ENCODE results near the gene MYO1B. TPM values are rescaled to one million over a fixed set of nuclear protein-coding genes. Genes with fewer than 3 reads are reported as not detected.

Gene MYO1B
- total and polyA plus RNA-seq, 2 of the 4 experiments (the other 2 are of a cell fraction): 57.2 to 116 TPM

DNA sequence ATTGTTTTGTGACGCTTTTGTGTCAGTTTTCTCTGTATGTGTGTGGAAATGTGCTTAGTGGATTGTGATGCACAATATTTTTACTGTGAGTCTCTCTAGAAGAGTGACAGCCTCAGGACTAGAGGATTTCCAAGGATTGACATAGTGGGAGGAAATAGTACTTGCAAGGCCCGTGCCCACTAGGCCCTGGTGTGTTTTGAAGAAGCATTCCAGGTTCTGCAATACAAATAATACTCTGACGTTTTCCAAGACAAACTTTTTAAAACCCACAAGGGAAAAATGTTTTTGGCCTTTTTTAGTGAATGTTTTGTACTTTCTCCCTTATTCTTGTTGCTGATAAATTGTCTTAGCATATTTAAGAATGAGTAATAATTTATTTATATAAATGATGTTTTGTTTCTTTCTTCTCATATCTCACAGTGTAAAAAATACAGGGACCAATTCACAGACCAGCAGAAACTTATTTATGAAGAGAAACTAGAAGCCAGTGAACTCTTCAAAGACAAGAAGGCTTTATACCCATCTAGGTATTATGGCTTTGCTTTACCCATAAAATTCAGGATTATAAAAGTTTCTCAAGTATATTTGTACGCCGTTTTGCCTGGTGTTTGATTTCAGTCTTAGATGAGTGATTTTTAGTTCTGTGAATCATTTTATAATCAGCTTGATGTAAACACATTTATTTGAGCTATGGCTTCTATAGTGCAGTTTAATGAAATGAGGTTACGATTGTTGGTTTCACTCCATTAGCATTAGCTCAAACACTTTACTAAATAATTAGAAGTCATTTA lies 165.6 kb downstream of the MYO1B start:
- 0 out of 2 replicates have a peak overlapping the region, but pooled peaks have one; percentile 12 for H3K9ac ChIP-seq (ENCODE audit: low read depth, low read length)
- no peak overlapping the region for H2BK20ac ChIP-seq (ENCODE audit: low read depth, low read length)
- ATAC-seq (ENCODE audit: low read depth) (peak; percentile 64), DNase-seq (peak; percentile 41)
- no peak overlapping the region for H3K4me2 ChIP-seq (ENCODE audit: low read depth, low read length)
- no peak overlapping the region for H4K8ac ChIP-seq (ENCODE audit: low read depth in 2 of 2, low read length in 2 of 2)
- H4K91ac ChIP-seq (ENCODE audit: insufficient read depth, low read depth, low read length): peak overlapping the region; percentile 58
- H3K4me3 ChIP-seq (ENCODE audit: insufficient read depth, low read depth, low read length): no peak overlapping the region
- peaks cover 3 to 22% of the 10 kb centered on the region in 2 experiments; a peak in 2 of 4 replicates for H3K79me1 ChIP-seq (ENCODE audit: low read depth in 1 of 2, low read length in 2 of 2)
- WGBS, 2 experiments (ENCODE audit: extremely low coverage in 2 of 2, insufficient read length in 1 of 2): no CpG with 5 or more reads among the region's 6 CpGs
- H3K18ac ChIP-seq (ENCODE audit: low read depth, low read length): peak overlapping the region; percentile 56; the same call in 1 of the 2 replicates
- TF ChIP-seq SMC3 (IDR thresholded peaks at IDR 0.05; ENCODE audit: low read depth, low read length) (no peak), MAFK (IDR thresholded peaks at IDR 0.05; ENCODE audit: low read depth, low read length) (no peak), BHLHE40 (IDR thresholded peaks at IDR 0.05; ENCODE audit: low read depth, low read length) (no peak; the same call in 1 of the 2 replicates), CEBPB (IDR thresholded peaks at IDR 0.05; ENCODE audit: low read depth, low read length) (no peak), MXI1 (IDR thresholded peaks at IDR 0.05; ENCODE audit: borderline replicate concordance, low read depth, low read length) (no peak), POLR2A (IDR thresholded peaks at IDR 0.05; ENCODE audit: low read depth, low read length) (no peak), NFE2L2 (IDR thresholded peaks at IDR 0.05; ENCODE audit: low read depth, low read length) (no peak)
- TF ChIP-seq, protein P1, sequence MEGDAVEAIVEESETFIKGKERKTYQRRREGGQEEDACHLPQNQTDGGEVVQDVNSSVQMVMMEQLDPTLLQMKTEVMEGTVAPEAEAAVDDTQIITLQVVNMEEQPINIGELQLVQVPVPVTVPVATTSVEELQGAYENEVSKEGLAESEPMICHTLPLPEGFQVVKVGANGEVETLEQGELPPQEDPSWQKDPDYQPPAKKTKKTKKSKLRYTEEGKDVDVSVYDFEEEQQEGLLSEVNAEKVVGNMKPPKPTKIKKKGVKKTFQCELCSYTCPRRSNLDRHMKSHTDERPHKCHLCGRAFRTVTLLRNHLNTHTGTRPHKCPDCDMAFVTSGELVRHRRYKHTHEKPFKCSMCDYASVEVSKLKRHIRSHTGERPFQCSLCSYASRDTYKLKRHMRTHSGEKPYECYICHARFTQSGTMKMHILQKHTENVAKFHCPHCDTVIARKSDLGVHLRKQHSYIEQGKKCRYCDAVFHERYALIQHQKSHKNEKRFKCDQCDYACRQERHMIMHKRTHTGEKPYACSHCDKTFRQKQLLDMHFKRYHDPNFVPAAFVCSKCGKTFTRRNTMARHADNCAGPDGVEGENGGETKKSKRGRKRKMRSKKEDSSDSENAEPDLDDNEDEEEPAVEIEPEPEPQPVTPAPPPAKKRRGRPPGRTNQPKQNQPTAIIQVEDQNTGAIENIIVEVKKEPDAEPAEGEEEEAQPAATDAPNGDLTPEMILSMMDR (conservative IDR thresholded peaks at IDR 0.05; ENCODE audit: low read depth, low read length): no peak
- TF ChIP-seq, protein P2, sequence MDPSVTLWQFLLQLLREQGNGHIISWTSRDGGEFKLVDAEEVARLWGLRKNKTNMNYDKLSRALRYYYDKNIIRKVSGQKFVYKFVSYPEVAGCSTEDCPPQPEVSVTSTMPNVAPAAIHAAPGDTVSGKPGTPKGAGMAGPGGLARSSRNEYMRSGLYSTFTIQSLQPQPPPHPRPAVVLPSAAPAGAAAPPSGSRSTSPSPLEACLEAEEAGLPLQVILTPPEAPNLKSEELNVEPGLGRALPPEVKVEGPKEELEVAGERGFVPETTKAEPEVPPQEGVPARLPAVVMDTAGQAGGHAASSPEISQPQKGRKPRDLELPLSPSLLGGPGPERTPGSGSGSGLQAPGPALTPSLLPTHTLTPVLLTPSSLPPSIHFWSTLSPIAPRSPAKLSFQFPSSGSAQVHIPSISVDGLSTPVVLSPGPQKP (IDR thresholded peaks at IDR 0.05; ENCODE audit: borderline replicate concordance, low read depth, low read length): no peak
- TF ChIP-seq, protein P3, sequence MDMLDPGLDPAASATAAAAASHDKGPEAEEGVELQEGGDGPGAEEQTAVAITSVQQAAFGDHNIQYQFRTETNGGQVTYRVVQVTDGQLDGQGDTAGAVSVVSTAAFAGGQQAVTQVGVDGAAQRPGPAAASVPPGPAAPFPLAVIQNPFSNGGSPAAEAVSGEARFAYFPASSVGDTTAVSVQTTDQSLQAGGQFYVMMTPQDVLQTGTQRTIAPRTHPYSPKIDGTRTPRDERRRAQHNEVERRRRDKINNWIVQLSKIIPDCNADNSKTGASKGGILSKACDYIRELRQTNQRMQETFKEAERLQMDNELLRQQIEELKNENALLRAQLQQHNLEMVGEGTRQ (IDR thresholded peaks at IDR 0.05; ENCODE audit: low read depth, low read length): no peak
- peaks cover 9% of the 10 kb centered on the region for H3K9me1 ChIP-seq (ENCODE audit: insufficient read depth, low read length)
- H2AK5ac ChIP-seq (ENCODE audit: low read depth, low read length): no peak overlapping the region
- in situ Hi-C loops (cut with MboI; ENCODE audit: low sequenced_read_pairs): no loop called here
- peaks cover 7% of the 10 kb centered on the region for H3K4me1 ChIP-seq (ENCODE audit: control insufficient read depth, insufficient read depth, low read length)
- H3K56ac ChIP-seq (ENCODE audit: extremely low read depth, insufficient read depth, low read length): no peak overlapping the region
- H2BK15ac ChIP-seq (ENCODE audit: low read depth, low read length): no peak overlapping the region
- H2BK5ac ChIP-seq (ENCODE audit: low read depth, low read length, poor library complexity, severe bottlenecking): peak overlapping the region; percentile 71
- H3K4ac ChIP-seq (ENCODE audit: low read depth, low read length): no peak overlapping the region
- ChIA-PET POLR2A (ENCODE audit: unreplicated experiment) (interaction anchor here (0.5 kb wide), 1 partner anchor 77 kb away, joined by 3 read pairs; no protein-coding TSS in a partner anchor), CTCF (interaction anchor here (1.3 kb wide), 1 partner anchor 90 kb away, joined by 6 read pairs; no protein-coding TSS in a partner anchor)
- intact Hi-C loops (cut with micrococcal nuclease): loop anchor here (5.0 kb wide), 1 partner anchor 164 kb away; the partner anchor contains the start of gene MYO1B
- H3K14ac ChIP-seq (replicated peaks; ENCODE audit: low read depth, low read length): no peak overlapping the region
- H3K27me3 ChIP-seq (ENCODE audit: control insufficient read depth, insufficient read depth, low read length): no peaks in the 10 kb centered on the region
- H3K9me3 ChIP-seq (ENCODE audit: control insufficient read depth, insufficient read depth, low read length): no peaks in the 10 kb centered on the region
- H3K36me3 ChIP-seq (ENCODE audit: control insufficient read depth, insufficient read depth, low read length): peaks cover 45% of the 10 kb centered on the region
- H2AFZ ChIP-seq (replicated peaks; ENCODE audit: low read length, poor library complexity): no peak overlapping the region
- no peaks in the 10 kb centered on the region for H4K20me1 ChIP-seq (ENCODE audit: insufficient read depth, low read length)
- no peak overlapping the region; the same call in 1 of the 2 replicates for H4K5ac ChIP-seq (ENCODE audit: low read depth, low read length)
- BruUV-seq (replicated peaks): no TSS peak
- peak overlapping the region; percentile 77; the same call in 1 of the 2 replicates for H3K27ac ChIP-seq (ENCODE audit: insufficient read depth, low read length)
- dilution Hi-C loops (cut with HindIII; ENCODE audit: low sequenced_read_pairs, unreplicated experiment): no loop called here
- H2BK120ac ChIP-seq (ENCODE audit: low read depth, low read length): peak overlapping the region; percentile 3; the same call in 1 of the 2 replicates
- H2AK9ac ChIP-seq (replicated peaks; ENCODE audit: low read depth, low read length, poor library complexity): no peak overlapping the region
- no peak overlapping the region for H3K23ac ChIP-seq (ENCODE audit: low read depth, low read length)

All from IMR-90 (cell line).